HepG2 (cell line): ENCODE data around the gene CARD19. TPM values are rescaled to one million over a fixed set of nuclear protein-coding genes. Genes with fewer than 3 reads are reported as not detected.

Experiments
- ATAC-seq: fragments of 200-7000 bp; cut with Tn5 transposase; 3 replicates; pipeline ENCODE4 v1.9.1; 2020; ENCODE audit warnings: mild to moderate bottlenecking, moderate library complexity
- BruUV-seq: library from RNA; stranded (reverse); fragments of 400-500 nt; replicated peaks from 2 replicates; lab custom pipeline; 2021; lab: Mats Ljungman, UMichigan
- CTCF ChIA-PET: fragments of 300-600 bp; formaldehyde crosslinking; extraction: SDS; loops from one replicate; lab custom pipeline; 2021; ENCODE audit warnings: low total read pairs, inconsistent platforms, low intra/inter-chr PET ratio; lab: Yijun Ruan, JAX
- POLR2A ChIA-PET: fragments of 350-600 bp; sonication (Branson Sonifier 250); formaldehyde crosslinking; loops from one replicate; lab custom pipeline; 2020; ENCODE audit warnings: antibody characterized with exemption, inconsistent platforms; lab: Yijun Ruan, JAX
- DNase-seq: peaks from one replicate; pipeline ENCODE4 v3.0.0-alpha.2; 2015; ENCODE audit warnings: low spot score
- FAIRE-seq: peaks from 3 replicates; lab custom pipeline; 2011; peaks lifted over from hg19 to GRCh38; lab: Jason Lieb, UNC
- H2AFZ ChIP-seq: one replicate; pipeline ENCODE4 v1.6.1; 2011; ENCODE audit warnings: low read length, inconsistent platforms
- H3K27ac ChIP-seq: fragments of 300-600 bp; 3 replicates; pipeline ENCODE4 v1.8.0; 2011; ENCODE audit warnings: mixed run types, mild to moderate bottlenecking, mixed read lengths, low read length, inconsistent platforms; ENCODE audit not compliant: insufficient read depth; ENCODE audit errors: extremely low read length
- H3K27me3 ChIP-seq, 2 experiments: fragments of 200-600 bp in 1 of 2; 2 replicates in 1 of 2; 3 replicates in 1 of 2; pipeline versions ENCODE4 v1.6.0 to v1.8.0; 2011; ENCODE audit warnings: low read length in 2 of 2, mild to moderate bottlenecking in 2 of 2, moderate library complexity in 2 of 2, inconsistent platforms in 1 of 2; ENCODE audit not compliant: insufficient read depth in 2 of 2, control insufficient read depth in 1 of 2
- H3K36me3 ChIP-seq, 2 experiments: fragments of 200-600 bp in 1 of 2; replicated peaks in 1 of 2; 2 replicates in 1 of 2; 3 replicates in 1 of 2; pipeline versions ENCODE4 v1.5.1 to v1.8.0; 2011; ENCODE audit warnings: low read length in 2 of 2, inconsistent platforms in 1 of 2; ENCODE audit not compliant: insufficient read depth in 2 of 2, control insufficient read depth in 1 of 2
- H3K4me1 ChIP-seq: 2 replicates; pipeline ENCODE4 v1.5.1; 2012; ENCODE audit warnings: low read length, inconsistent platforms; ENCODE audit not compliant: insufficient read depth
- H3K4me2 ChIP-seq: 2 replicates; pipeline ENCODE4 v1.6.0; 2011; ENCODE audit warnings: low read depth, low read length, inconsistent platforms
- H3K4me3 ChIP-seq, 3 experiments: fragments of 200-600 bp in 1 of 3; sonication (generic), shearing (Covaris generic) in 1 of 3; replicated peaks in 1 of 3; 2 replicates each; pipeline ENCODE4 v1.5.1; 2011 to 2016; ENCODE audit warnings: low read length in 3 of 3, inconsistent platforms in 2 of 3, low read depth in 2 of 3, mild to moderate bottlenecking in 2 of 3, control low read depth in 1 of 3, mixed read lengths in 1 of 3; ENCODE audit not compliant: insufficient read depth in 1 of 3
- H3K79me2 ChIP-seq: one replicate; pipeline ENCODE4 v1.6.1; 2011; ENCODE audit warnings: low read length, inconsistent platforms; ENCODE audit not compliant: insufficient read depth
- H3K9ac ChIP-seq: 2 replicates; pipeline ENCODE4 v1.6.0; 2011; ENCODE audit warnings: mild to moderate bottlenecking, low read depth, low read length, inconsistent platforms; ENCODE audit not compliant: insufficient read depth
- H3K9me3 ChIP-seq: 2 replicates; pipeline ENCODE4 v1.5.1; 2012; ENCODE audit warnings: mild to moderate bottlenecking, low read length
- H4K20me1 ChIP-seq: 2 replicates; pipeline ENCODE4 v1.6.0; 2011; ENCODE audit warnings: inconsistent platforms, mild to moderate bottlenecking, low read length, moderate library complexity; ENCODE audit not compliant: insufficient read depth
- ATF7 ChIP-seq, 2 experiments: fragments of 450-650 bp in 1 of 2; sonication (generic) in 1 of 2; formaldehyde crosslinking in 1 of 2; IDR thresholded peaks; 2 replicates each; pipeline versions ENCODE4 v1.4.0 to v1.6.1; 2016 to 2020; ENCODE audit warnings: antibody characterized with exemption in 1 of 2, mild to moderate bottlenecking in 1 of 2, missing genetic modification reagents in 1 of 2
- CENPT ChIP-seq: sonication (generic); formaldehyde crosslinking; IDR thresholded peaks from 2 replicates; pipeline ENCODE4 v1.8.0; 2022; ENCODE audit warnings: low read depth, mild to moderate bottlenecking, moderate library complexity, missing genetic modification reagents
- CREB3 ChIP-seq: sonication (generic); formaldehyde crosslinking; IDR thresholded peaks from 2 replicates; pipeline ENCODE4 v1.5.0; 2020; ENCODE audit warnings: missing genetic modification reagents
- HDAC1 ChIP-seq: sonication (generic); formaldehyde crosslinking; IDR thresholded peaks from 2 replicates; pipeline ENCODE4 v1.5.1; 2020; ENCODE audit warnings: mild to moderate bottlenecking, missing genetic modification reagents
- HDAC2 ChIP-seq: sonication (generic); formaldehyde crosslinking; IDR thresholded peaks from 2 replicates; pipeline ENCODE4 v1.4.0; 2020; ENCODE audit warnings: missing genetic modification reagents
- NBN ChIP-seq: fragments of 450-650 bp; conservative IDR thresholded peaks from 2 replicates; pipeline ENCODE4 v1.6.1; 2017
- SOX13 ChIP-seq, 3 experiments: fragments of 450-650 bp in 1 of 3; sonication (generic) in 1 of 3; formaldehyde crosslinking in 1 of 3; IDR thresholded peaks in 2 of 3; conservative IDR thresholded peaks in 1 of 3; 2 replicates each; pipeline versions ENCODE4 v1.5.0 to v1.6.1; 2016 to 2020; ENCODE audit warnings: antibody characterized with exemption in 1 of 3, mild to moderate bottlenecking in 1 of 3, missing compliant biosample characterization in 1 of 3, missing genetic modification reagents in 1 of 3, moderate library complexity in 1 of 3
- TERF1 ChIP-seq: sonication (generic); formaldehyde crosslinking; IDR thresholded peaks from 2 replicates; pipeline ENCODE4 v1.8.0; 2022; ENCODE audit warnings: mild to moderate bottlenecking, missing genetic modification reagents, moderate library complexity
- ZBTB7A ChIP-seq: sonication (generic); formaldehyde crosslinking; IDR thresholded peaks from 2 replicates; pipeline ENCODE4 v1.8.0; 2022; ENCODE audit warnings: mild to moderate bottlenecking, missing genetic modification reagents
- ZHX1 ChIP-seq: sonication (generic); formaldehyde crosslinking; IDR thresholded peaks from 2 replicates; pipeline ENCODE4 v1.8.1; 2022; ENCODE audit warnings: low read depth, mild to moderate bottlenecking, missing genetic modification reagents
- ZMYM2 ChIP-seq: sonication (generic); formaldehyde crosslinking; IDR thresholded peaks from 2 replicates; pipeline ENCODE4 v1.8.0; 2022; ENCODE audit warnings: mild to moderate bottlenecking, missing genetic modification reagents
- ZMYM3 ChIP-seq: sonication (generic); formaldehyde crosslinking; IDR thresholded peaks from 2 replicates; pipeline ENCODE4 v1.5.1; 2020; ENCODE audit warnings: mild to moderate bottlenecking, missing genetic modification reagents
- ZNF160 ChIP-seq: sonication (generic); formaldehyde crosslinking; IDR thresholded peaks from 2 replicates; pipeline ENCODE4 v1.8.0; 2022; ENCODE audit warnings: mild to moderate bottlenecking, inconsistent platforms, missing genetic modification reagents
- ZNF205 ChIP-seq: IDR thresholded peaks from 2 replicates; pipeline ENCODE4 v1.6.1; 2018; ENCODE audit warnings: missing biosample characterization, missing genetic modification reagents
- ZNF350 ChIP-seq: sonication (generic); formaldehyde crosslinking; IDR thresholded peaks from 2 replicates; pipeline ENCODE4 v1.4.0; 2020; ENCODE audit warnings: mild to moderate bottlenecking, low read depth, missing genetic modification reagents, borderline replicate concordance
- ZNF749 ChIP-seq: sonication (generic); formaldehyde crosslinking; IDR thresholded peaks from 2 replicates; pipeline ENCODE4 v1.8.0; 2022; ENCODE audit warnings: mild to moderate bottlenecking, missing genetic modification reagents, moderate library complexity, borderline replicate concordance
- ZSCAN21 ChIP-seq: sonication (generic); formaldehyde crosslinking; IDR thresholded peaks from 2 replicates; pipeline ENCODE4 v1.8.0; 2022; ENCODE audit warnings: mild to moderate bottlenecking, missing genetic modification reagents, moderate library complexity, borderline replicate concordance
- WGBS: methylation state at CpG from one replicate; pipeline ENCODE4 v1.1.6; 2017; ENCODE audit warnings: low lambda C conversion rate; 5-methylcytosine and 5-hydroxymethylcytosine counted together
- in situ Hi-C: cut with HindIII; loops from 2 replicates; pipeline ENCODE4 v1.10.0; 2017; ENCODE audit warnings: low pct_unique_long_range_greater_than_20kb; ENCODE audit not compliant: extremely low pct_ligation_motif_present
- intact Hi-C: fragments of 100-400 bp; cut with micrococcal nuclease; formaldehyde crosslinking; loops from one replicate; pipeline ENCODE4 v1.10.0; 2022; ENCODE audit not compliant: unreplicated experiment
- polyA plus RNA-seq, 8 experiments: library from polyadenylated mRNA; depleted of rRNA in 3 of 8; stranded (reverse) in 7 of 8; unstranded in 1 of 8; fragments of >200 nt; fragmentation: Illumina TruSeq in 4 of 8; extraction: Trizol in 4 of 8; gene quantifications; 2 replicates each; pipeline versions ENCODE4 v1.2.1 to v1.2.3, GENCODE V29; 2011 to 2016; ENCODE audit warnings: low read depth in 4 of 8, missing spikeins in 1 of 8, mixed read lengths in 1 of 8; ENCODE audit not compliant: insufficient read depth in 1 of 8
- total RNA-seq, 5 experiments: library from RNA; depleted of rRNA; stranded (reverse); fragments of >200 nt; fragmentation: Illumina TruSeq; extraction: Trizol; gene quantifications; 2 replicates each; pipeline ENCODE4 v1.2.3, GENCODE V29; 2016; ENCODE audit warnings: low read depth in 1 of 5

The CARD19 gene
- total and polyA plus RNA-seq, 2 of the 13 experiments (the other 11 are each of a cell fraction or from before 2014, with no cell fraction given) = 18.4 to 47.2 TPM

DNA sequence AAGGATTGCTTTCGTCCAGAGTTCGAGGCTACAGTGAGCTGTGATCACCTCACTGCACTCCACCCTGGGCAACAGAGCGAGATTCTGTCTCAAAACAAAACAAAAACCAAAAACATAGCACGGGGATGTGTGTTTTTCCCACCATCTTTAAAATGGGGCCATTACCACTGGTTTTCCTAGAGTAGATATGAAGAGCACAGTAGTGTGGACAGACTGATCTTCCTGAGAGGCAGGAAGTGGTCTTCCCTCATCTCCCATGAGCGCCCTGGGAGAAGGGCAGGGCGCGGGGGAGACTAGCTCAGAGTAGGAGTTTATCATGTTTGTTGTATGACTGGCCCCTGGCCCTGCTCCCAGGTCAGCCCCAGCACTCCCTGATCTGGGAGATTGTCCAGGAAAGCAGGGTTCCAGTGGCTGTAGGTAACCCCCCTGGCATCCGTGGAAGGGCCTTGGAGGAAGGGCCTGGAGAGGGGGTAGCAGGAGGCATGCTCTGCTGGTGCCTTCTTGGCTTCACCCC lies 35.2 kb upstream of the CARD19 start (continued):
- TF ChIP-seq ATF7 (IDR thresholded peaks at IDR 0.05) = no peak
- no peak for TF ChIP-seq ATF7 (CRISPR knock-in tag; IDR thresholded peaks at IDR 0.05)
- no peak for TF ChIP-seq ZNF205
- TF ChIP-seq ZBTB7A = no peak

DNA sequence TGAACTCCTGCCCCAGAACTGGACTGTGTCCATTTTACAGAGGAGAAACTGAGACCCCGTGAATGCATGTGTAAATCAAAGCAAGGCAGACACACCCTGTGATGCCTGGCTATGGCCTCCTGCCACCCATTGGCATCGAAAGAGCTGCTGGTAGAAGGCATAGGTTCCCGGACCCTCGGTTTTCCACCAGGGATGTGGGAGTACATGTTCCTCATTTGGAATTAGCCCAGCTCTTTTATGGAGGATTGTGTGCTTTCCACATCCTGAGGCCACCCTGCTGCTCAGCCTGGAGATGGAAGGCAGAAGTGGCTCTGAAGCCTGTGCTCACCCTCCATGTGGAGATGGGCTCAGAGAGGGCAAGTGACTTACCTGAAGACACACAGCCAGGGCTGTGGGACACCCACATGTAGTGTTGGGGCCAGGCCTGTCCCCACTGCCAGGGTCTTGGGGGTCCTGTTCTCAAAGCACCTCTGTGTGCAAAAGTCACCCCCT lies 34.7 kb upstream of the CARD19 start:
- H4K20me1 ChIP-seq = no peaks in the 10 kb centered on the region
- ChIA-PET CTCF (no interaction called here), POLR2A (no interaction called here)
- DNase-seq (no peak), ATAC-seq (no peak), FAIRE-seq (no peak)
- no peaks in the 10 kb centered on the region for H3K36me3 ChIP-seq
- H3K9me3 ChIP-seq = no peaks in the 10 kb centered on the region
- peaks cover 0 to 3% of the 10 kb centered on the region in 2 experiments; a peak in 1 of 5 replicates for H3K27me3 ChIP-seq
- BruUV-seq = no TSS peak
- H3K4me2 ChIP-seq = peak overlapping the region; percentile 71
- H3K4me1 ChIP-seq = peaks cover 58% of the 10 kb centered on the region
- H3K27ac ChIP-seq = peak overlapping the region; percentile 63
- peak overlapping the region in 1 of 3 experiments; percentile 44; a peak in 2 of 6 replicates for H3K4me3 ChIP-seq
- H3K9ac ChIP-seq = peak overlapping the region; percentile 5; the same call in 1 of the 2 replicates
- H3K79me2 ChIP-seq = no peaks in the 10 kb centered on the region
- in situ Hi-C loops = no loop called here
- no peak overlapping the region for H2AFZ ChIP-seq
- 75% methylated on average over 4 of the region's 4 CpGs for WGBS
- intact Hi-C loops = loop anchor here (1.0 kb wide), 1 partner anchor 31 kb away; no protein-coding TSS in a partner anchor
- TF ChIP-seq CREB3 (CRISPR knock-in tag) (no peak), SOX13 (IDR thresholded peaks at IDR 0.05) (no peak), SOX13 (CRISPR knock-in tag; conservative IDR thresholded peaks at IDR 0.05 in 1 of 2, IDR thresholded peaks at IDR 0.05 in 1 of 2) (0 out of 4 replicates have a peak, but pooled peaks of 1 of the 2 experiments have one; percentile 6), HDAC2 (0 out of 2 replicates have a peak, but pooled peaks have one; percentile 15), HDAC1 (0 out of 2 replicates have a peak, but pooled peaks have one; percentile 24), ZHX1 (CRISPR knock-in tag) (0 out of 2 replicates have a peak, but pooled peaks have one; percentile 56), ZNF160 (no peak), ZNF350 (CRISPR knock-in tag) (0 out of 2 replicates have a peak, but pooled peaks have one; percentile 10), ZNF749 (0 out of 2 replicates have a peak, but pooled peaks have one; percentile 48), TERF1 (0 out of 2 replicates have a peak, but pooled peaks have one; percentile 25), NBN (no peak), ZMYM3 (CRISPR knock-in tag) (peak; percentile 89), ZSCAN21 (CRISPR knock-in tag) (0 out of 2 replicates have a peak, but pooled peaks have one; percentile 17), CENPT (CRISPR knock-in tag) (0 out of 2 replicates have a peak, but pooled peaks have one; percentile 30), ZMYM2 (CRISPR knock-in tag) (0 out of 2 replicates have a peak, but pooled peaks have one; percentile 31)
